Measurements from ENCODE around the gene YJEFN3. TPM values are rescaled to one million over a fixed set of nuclear protein-coding genes. Genes with fewer than 3 reads are reported as not detected.

YJEFN3 gene
- total and polyA plus RNA-seq, 4 donors: 0.19 to 0.88 (median 0.63) TPM

DNA sequence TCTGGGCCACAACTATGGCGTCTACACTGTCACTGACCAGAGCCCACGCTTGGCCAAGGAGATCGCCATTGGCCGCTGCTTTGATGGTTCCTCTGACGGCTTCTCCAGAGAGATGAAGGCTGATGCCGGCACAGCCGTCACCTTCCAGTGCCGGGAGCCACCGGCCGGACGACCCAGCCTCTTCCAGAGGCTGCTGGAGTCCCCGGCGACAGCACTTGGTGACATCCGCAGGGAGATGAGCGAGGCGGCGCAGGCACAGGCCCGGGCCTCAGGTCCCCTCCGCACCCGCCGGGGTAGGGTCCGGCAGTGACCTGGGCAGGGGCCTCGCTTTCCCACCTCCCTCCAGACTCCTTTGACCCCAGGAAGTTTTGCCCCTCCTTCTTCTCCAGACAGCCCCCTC lies 17.0 kb downstream of the YJEFN3 start:
- Histone ChIP-seq H3K4me1 (ENCODE audit: control insufficient read depth in 4 of 4, insufficient read depth in 4 of 4, low read length in 3 of 4) (peaks cover 0 to 7% (median 4%) of the 10 kb centered on the region in 4 donors), H3K27me3 (ENCODE audit: control insufficient read depth in 4 of 4, insufficient read depth in 4 of 4, low read length in 3 of 4) (peaks cover 0 to 6% (median 2%) of the 10 kb centered on the region in 4 donors), H3K36me3 (ENCODE audit: control insufficient read depth in 4 of 4, insufficient read depth in 3 of 4, low read depth in 1 of 4, low read length in 3 of 4) (no peaks in the 10 kb centered on the region), H3K4me3 (ENCODE audit: low read depth in 1 of 3, low read length in 3 of 3) (no peak overlapping the region), H3K9me3 (ENCODE audit: control insufficient read depth in 4 of 4, low read length in 3 of 4) (no peaks in the 10 kb centered on the region), H3K27ac (ENCODE audit: low read depth in 1 of 2, low read length in 2 of 2) (no peak overlapping the region), H3K9ac (ENCODE audit: low read depth in 1 of 2, low read length in 2 of 2) (no peak overlapping the region)
- whole genome bisulfite sequencing: 95% methylated on average over 23 of the region's 23 CpGs
- TF ChIP-seq FOXA1 (IDR thresholded peaks at IDR 0.05): no peak
- TF ChIP-seq NR2F2 (IDR thresholded peaks at IDR 0.05): no peak
- TF ChIP-seq, protein P1, sequence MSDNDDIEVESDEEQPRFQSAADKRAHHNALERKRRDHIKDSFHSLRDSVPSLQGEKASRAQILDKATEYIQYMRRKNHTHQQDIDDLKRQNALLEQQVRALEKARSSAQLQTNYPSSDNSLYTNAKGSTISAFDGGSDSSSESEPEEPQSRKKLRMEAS (IDR thresholded peaks at IDR 0.05): no peak
- no peak for TF ChIP-seq FOXA2 (IDR thresholded peaks at IDR 0.05)
- no peak for TF ChIP-seq YY1 (IDR thresholded peaks at IDR 0.05)
- TF ChIP-seq HNF4A (conservative IDR thresholded peaks at IDR 0.05): no peak
- TF ChIP-seq, protein P2, sequence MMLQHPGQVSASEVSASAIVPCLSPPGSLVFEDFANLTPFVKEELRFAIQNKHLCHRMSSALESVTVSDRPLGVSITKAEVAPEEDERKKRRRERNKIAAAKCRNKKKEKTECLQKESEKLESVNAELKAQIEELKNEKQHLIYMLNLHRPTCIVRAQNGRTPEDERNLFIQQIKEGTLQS (IDR thresholded peaks at IDR 0.05): no peak
- TF ChIP-seq JUND (IDR thresholded peaks at IDR 0.05): no peak
- TF ChIP-seq, protein P3, sequence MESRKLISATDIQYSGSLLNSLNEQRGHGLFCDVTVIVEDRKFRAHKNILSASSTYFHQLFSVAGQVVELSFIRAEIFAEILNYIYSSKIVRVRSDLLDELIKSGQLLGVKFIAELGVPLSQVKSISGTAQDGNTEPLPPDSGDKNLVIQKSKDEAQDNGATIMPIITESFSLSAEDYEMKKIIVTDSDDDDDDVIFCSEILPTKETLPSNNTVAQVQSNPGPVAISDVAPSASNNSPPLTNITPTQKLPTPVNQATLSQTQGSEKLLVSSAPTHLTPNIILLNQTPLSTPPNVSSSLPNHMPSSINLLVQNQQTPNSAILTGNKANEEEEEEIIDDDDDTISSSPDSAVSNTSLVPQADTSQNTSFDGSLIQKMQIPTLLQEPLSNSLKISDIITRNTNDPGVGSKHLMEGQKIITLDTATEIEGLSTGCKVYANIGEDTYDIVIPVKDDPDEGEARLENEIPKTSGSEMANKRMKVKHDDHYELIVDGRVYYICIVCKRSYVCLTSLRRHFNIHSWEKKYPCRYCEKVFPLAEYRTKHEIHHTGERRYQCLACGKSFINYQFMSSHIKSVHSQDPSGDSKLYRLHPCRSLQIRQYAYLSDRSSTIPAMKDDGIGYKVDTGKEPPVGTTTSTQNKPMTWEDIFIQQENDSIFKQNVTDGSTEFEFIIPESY (IDR thresholded peaks at IDR 0.05): no peak
- TF ChIP-seq, protein P4, sequence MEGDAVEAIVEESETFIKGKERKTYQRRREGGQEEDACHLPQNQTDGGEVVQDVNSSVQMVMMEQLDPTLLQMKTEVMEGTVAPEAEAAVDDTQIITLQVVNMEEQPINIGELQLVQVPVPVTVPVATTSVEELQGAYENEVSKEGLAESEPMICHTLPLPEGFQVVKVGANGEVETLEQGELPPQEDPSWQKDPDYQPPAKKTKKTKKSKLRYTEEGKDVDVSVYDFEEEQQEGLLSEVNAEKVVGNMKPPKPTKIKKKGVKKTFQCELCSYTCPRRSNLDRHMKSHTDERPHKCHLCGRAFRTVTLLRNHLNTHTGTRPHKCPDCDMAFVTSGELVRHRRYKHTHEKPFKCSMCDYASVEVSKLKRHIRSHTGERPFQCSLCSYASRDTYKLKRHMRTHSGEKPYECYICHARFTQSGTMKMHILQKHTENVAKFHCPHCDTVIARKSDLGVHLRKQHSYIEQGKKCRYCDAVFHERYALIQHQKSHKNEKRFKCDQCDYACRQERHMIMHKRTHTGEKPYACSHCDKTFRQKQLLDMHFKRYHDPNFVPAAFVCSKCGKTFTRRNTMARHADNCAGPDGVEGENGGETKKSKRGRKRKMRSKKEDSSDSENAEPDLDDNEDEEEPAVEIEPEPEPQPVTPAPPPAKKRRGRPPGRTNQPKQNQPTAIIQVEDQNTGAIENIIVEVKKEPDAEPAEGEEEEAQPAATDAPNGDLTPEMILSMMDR (IDR thresholded peaks at IDR 0.05; ENCODE audit: low read depth, low read length, missing input control): no peak
- no peak for TF ChIP-seq SP1 (IDR thresholded peaks at IDR 0.05)
- TF ChIP-seq HNF4G (IDR thresholded peaks at IDR 0.05): no peak
- TF ChIP-seq, protein P5, sequence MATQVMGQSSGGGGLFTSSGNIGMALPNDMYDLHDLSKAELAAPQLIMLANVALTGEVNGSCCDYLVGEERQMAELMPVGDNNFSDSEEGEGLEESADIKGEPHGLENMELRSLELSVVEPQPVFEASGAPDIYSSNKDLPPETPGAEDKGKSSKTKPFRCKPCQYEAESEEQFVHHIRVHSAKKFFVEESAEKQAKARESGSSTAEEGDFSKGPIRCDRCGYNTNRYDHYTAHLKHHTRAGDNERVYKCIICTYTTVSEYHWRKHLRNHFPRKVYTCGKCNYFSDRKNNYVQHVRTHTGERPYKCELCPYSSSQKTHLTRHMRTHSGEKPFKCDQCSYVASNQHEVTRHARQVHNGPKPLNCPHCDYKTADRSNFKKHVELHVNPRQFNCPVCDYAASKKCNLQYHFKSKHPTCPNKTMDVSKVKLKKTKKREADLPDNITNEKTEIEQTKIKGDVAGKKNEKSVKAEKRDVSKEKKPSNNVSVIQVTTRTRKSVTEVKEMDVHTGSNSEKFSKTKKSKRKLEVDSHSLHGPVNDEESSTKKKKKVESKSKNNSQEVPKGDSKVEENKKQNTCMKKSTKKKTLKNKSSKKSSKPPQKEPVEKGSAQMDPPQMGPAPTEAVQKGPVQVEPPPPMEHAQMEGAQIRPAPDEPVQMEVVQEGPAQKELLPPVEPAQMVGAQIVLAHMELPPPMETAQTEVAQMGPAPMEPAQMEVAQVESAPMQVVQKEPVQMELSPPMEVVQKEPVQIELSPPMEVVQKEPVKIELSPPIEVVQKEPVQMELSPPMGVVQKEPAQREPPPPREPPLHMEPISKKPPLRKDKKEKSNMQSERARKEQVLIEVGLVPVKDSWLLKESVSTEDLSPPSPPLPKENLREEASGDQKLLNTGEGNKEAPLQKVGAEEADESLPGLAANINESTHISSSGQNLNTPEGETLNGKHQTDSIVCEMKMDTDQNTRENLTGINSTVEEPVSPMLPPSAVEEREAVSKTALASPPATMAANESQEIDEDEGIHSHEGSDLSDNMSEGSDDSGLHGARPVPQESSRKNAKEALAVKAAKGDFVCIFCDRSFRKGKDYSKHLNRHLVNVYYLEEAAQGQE (IDR thresholded peaks at IDR 0.05): no peak
- no peak for TF ChIP-seq TAF1 (conservative IDR thresholded peaks at IDR 0.05)
- no peak for TF ChIP-seq RXRA (IDR thresholded peaks at IDR 0.05)
- TF ChIP-seq GABPA (IDR thresholded peaks at IDR 0.05 in 1 of 2, conservative IDR thresholded peaks at IDR 0.05 in 1 of 2): no peak
- TF ChIP-seq EGR1 (IDR thresholded peaks at IDR 0.05; ENCODE audit: low read depth in 2 of 2): no peak
- TF ChIP-seq RAD21 (IDR thresholded peaks at IDR 0.05): no peak
- DNase-seq (ENCODE audit: low spot score): no peak
